Lung (tissue), 12 donors: Measurements from ENCODE around the gene BTNL9. TPM values are rescaled to one million over a fixed set of nuclear protein-coding genes. Genes with fewer than 3 reads are reported as not detected.
A peak's percentile ranks its signal among the peaks of the same experiment; 100 is the strongest.
"Not testable (repeated sequence)": the region's sequence is repeated elsewhere in the genome, so short reads cannot be mapped to it uniquely, and the experiment has no call there.

Experiments
- ATAC-seq: fragments of 200-7000 bp; cut with Tn5 transposase; one replicate; pipeline ENCODE4 v1.9.1; 2020; ENCODE audit warnings: moderate number of reproducible peaks; ENCODE audit not compliant: insufficient read depth, low FRiP score
- DNase-seq, 3 donors: peaks; one replicate each; pipeline ENCODE4 v3.0.0-alpha.2; 2013 to 2017
- H3K27ac ChIP-seq, 2 donors: one replicate each; pipeline ENCODE4 v1.5.1; 2013; ENCODE audit warnings: mild to moderate bottlenecking in 2 of 2, moderate library complexity in 2 of 2, control low read depth in 1 of 2, inconsistent platforms in 1 of 2, low read depth in 1 of 2, low read length in 1 of 2
- H3K27me3 ChIP-seq, 3 donors: one replicate each; pipeline ENCODE4 v1.5.1; 2013; ENCODE audit warnings: low read length in 2 of 3; ENCODE audit not compliant: control insufficient read depth in 3 of 3, insufficient read depth in 3 of 3
- H3K36me3 ChIP-seq, 4 donors: one replicate each; pipeline ENCODE4 v1.5.1; 2013; ENCODE audit warnings: low read length in 4 of 4, mild to moderate bottlenecking in 1 of 4, moderate library complexity in 1 of 4; ENCODE audit not compliant: control insufficient read depth in 4 of 4, insufficient read depth in 4 of 4
- H3K4me1 ChIP-seq, 5 donors: one replicate each; pipeline ENCODE4 v1.5.1; 2013; ENCODE audit warnings: low read length in 5 of 5, mild to moderate bottlenecking in 2 of 5, moderate library complexity in 1 of 5; ENCODE audit not compliant: control insufficient read depth in 5 of 5, insufficient read depth in 5 of 5
- H3K4me3 ChIP-seq: one replicate; pipeline ENCODE4 v1.5.1; 2013; ENCODE audit warnings: mild to moderate bottlenecking, control low read depth, moderate library complexity
- H3K9ac ChIP-seq, 2 donors: one replicate each; pipeline ENCODE4 v1.5.1; 2013; ENCODE audit warnings: low read length in 2 of 2, control low read depth in 1 of 2; ENCODE audit not compliant: insufficient read depth in 1 of 2
- H3K9me3 ChIP-seq, 4 donors: one replicate each; pipeline ENCODE4 v1.5.1; 2013; ENCODE audit warnings: low read length in 3 of 4, mild to moderate bottlenecking in 1 of 4, moderate library complexity in 1 of 4; ENCODE audit not compliant: control insufficient read depth in 4 of 4, insufficient read depth in 3 of 4
- WGBS, 2 donors: extraction: QIAGEN DNeasy Blood & Tissue Kit; methylation state at CpG; one replicate each; pipeline ENCODE4 v1.1.7; 2013; 5-methylcytosine and 5-hydroxymethylcytosine counted together
- polyA plus RNA-seq, 2 donors: library from polyadenylated mRNA; stranded (reverse); fragments of 200-250 nt; gene quantifications; one replicate each; pipeline ENCODE4 v1.2.1, GENCODE V29; 2013
- total RNA-seq, 2 donors: library from RNA; depleted of rRNA in 1 of 2; stranded (reverse); fragments of >200 nt in 1 of 2; gene quantifications; one replicate each; pipeline ENCODE4 v1.2.1, GENCODE V29; 2014 to 2021
- TF ChIP-seq, protein P1 (sequence below): IDR thresholded peaks from 2 replicates; pipeline ENCODE4 v1.5.1; 2012; ENCODE audit warnings: mild to moderate bottlenecking; ENCODE audit errors: control extremely low read depth, extremely low read depth
- donor health status: control.
- donor health status: control.
- donor health status: Bipolar disorder and iron deficiency.
- donor health status: healthy.
- donor health status: DM: yes; HTN: yes; CAD: no.

BTNL9 gene
- total and polyA plus RNA-seq, 4 donors, result 23.5 to 73.1 (median 62.3) TPM

DNA sequence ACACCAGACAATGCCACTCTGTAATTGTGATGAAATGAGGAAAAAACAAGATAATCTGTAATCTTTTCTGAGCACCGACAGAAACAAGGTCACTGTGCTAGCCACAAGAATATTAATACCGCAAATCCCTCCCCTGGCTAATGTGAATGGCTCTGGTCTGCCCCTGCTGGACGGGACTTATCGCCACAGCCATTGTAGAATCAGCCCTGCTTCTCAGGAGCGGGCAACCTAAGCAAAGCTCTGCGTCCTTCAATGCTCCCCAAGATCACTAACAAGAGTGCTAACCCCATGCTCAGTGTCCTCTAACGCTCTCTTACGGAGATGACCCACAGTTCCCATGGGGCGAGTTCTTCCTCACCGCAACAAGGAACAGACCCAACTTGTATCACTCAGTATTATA lies 48.2 kb downstream of the BTNL9 start:
- H3K4me3 ChIP-seq, result no peak overlapping the region
- no peaks in the 10 kb centered on the region for H3K36me3 ChIP-seq
- TF ChIP-seq, protein P1, sequence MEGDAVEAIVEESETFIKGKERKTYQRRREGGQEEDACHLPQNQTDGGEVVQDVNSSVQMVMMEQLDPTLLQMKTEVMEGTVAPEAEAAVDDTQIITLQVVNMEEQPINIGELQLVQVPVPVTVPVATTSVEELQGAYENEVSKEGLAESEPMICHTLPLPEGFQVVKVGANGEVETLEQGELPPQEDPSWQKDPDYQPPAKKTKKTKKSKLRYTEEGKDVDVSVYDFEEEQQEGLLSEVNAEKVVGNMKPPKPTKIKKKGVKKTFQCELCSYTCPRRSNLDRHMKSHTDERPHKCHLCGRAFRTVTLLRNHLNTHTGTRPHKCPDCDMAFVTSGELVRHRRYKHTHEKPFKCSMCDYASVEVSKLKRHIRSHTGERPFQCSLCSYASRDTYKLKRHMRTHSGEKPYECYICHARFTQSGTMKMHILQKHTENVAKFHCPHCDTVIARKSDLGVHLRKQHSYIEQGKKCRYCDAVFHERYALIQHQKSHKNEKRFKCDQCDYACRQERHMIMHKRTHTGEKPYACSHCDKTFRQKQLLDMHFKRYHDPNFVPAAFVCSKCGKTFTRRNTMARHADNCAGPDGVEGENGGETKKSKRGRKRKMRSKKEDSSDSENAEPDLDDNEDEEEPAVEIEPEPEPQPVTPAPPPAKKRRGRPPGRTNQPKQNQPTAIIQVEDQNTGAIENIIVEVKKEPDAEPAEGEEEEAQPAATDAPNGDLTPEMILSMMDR, result no peak
- DNase-seq, result peak in 1 of 3 donors; percentile 3
- ATAC-seq, result no peak
- WGBS, 2 donors, result 64 to 68% methylated on average over 10 of the region's 10 CpGs
- H3K27me3 ChIP-seq, result peaks cover 0 to 36% (median 0%) of the 10 kb centered on the region in 3 donors
- no peaks in the 10 kb centered on the region for H3K9me3 ChIP-seq
- no peaks in the 10 kb centered on the region for H3K4me1 ChIP-seq
- no peak overlapping the region for H3K27ac ChIP-seq
- H3K9ac ChIP-seq, result no peak overlapping the region

DNA sequence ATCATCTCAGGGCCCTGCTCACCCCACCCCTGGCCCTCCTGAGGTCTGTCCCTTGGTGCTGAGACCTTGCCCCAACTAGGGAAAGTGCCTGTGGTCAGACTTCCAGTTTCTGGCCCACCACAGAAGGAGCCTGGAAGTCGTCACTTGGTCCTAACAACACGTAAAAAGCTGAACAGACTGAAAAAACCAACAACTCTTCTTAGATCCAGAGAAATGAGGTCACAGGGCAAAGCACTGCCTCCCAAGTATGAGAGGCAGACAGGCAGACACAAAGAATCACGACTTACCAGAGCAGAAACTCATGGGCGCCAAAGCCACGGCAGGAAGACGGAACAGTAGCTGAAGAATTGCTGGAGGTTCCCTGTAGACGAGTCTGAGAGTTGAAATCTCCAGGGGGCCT lies 52.4 kb downstream of the BTNL9 start:
- Histone ChIP-seq H3K4me3 (no peak overlapping the region), H3K9me3 (no peaks in the 10 kb centered on the region), H3K4me1 (no peaks in the 10 kb centered on the region), H3K36me3 (no peaks in the 10 kb centered on the region), H3K27ac (no peak overlapping the region), H3K9ac (no peak overlapping the region), H3K27me3 (peaks cover 0 to 6% (median 0%) of the 10 kb centered on the region in 3 donors)
- WGBS, 2 donors, result 67 to 78% methylated on average over 7 of the region's 7 CpGs
- ATAC-seq (no peak), DNase-seq (no peak)
- TF ChIP-seq, protein P1, result no peak

DNA sequence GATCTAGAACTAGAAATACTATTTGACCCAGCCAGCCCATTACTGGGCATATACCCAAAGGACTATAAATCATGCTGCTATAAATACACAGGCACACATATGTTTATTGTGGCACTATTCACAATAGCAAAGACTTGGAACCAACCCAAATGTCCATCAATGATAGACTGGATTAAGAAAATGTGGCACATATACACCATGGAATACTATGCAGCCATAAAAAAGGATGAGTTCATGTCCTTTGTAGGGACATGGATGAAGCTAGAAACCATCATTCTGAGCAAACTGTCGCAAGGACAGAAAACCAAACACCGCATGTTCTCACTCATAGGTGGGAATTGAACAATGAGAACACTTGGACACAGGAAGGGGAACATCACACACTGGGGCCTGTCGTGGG lies 55.1 kb downstream of the BTNL9 start:
- H3K9me3 ChIP-seq, H3K9ac ChIP-seq, ATAC-seq, H3K4me3 ChIP-seq, DNase-seq, H3K27ac ChIP-seq, H3K36me3 ChIP-seq, H3K4me1 ChIP-seq: not testable (repeated sequence)
- 45 to 80% methylated on average over 1 to 3 of the region's 3 CpGs for WGBS, 2 donors
- H3K27me3 ChIP-seq, result peaks cover 9 to 19% (median 16%) of the 10 kb centered on the region in 3 donors

DNA sequence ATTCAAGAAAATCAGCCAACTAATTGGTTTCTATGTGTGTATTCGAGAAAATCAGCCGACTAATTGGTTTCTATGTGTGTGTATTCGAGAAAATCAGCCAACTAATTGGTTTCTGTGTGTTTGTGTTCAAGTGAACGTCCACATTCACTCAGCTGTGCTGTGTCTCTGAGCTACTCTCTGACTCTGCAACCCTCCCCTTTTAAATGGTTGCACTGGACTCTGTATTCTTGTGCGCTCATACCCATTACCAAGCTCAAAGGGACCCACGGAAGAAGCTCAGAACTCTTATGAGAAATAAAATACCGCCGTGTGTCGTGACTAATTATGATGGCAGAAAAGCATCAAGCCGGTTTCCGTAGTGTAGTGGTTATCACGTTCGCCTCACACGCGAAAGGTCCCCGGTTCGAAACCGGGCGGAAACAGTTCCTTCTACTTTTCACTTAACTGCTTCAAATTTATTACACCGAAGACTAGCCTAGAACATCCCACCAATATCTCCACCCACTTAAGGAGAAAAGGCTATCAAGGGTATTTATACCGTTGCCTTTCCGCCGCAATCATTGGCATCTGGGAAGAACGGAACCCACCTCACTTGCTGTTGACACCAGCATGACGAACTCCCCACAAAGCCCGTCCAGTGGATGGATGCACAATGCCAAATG lies 56.8 kb downstream of the BTNL9 start:
- WGBS, 2 donors, result no CpG with 5 or more reads among the region's 26 CpGs
- not testable (repeated sequence) for ATAC-seq, H3K27ac ChIP-seq, H3K4me3 ChIP-seq, H3K4me1 ChIP-seq, H3K9ac ChIP-seq, H3K36me3 ChIP-seq, DNase-seq
- Histone ChIP-seq H3K27me3 (peaks cover 9 to 21% (median 17%) of the 10 kb centered on the region in 3 donors), H3K9me3 (peaks cover 0 to 11% (median 0%) of the 10 kb centered on the region in 4 donors)

DNA sequence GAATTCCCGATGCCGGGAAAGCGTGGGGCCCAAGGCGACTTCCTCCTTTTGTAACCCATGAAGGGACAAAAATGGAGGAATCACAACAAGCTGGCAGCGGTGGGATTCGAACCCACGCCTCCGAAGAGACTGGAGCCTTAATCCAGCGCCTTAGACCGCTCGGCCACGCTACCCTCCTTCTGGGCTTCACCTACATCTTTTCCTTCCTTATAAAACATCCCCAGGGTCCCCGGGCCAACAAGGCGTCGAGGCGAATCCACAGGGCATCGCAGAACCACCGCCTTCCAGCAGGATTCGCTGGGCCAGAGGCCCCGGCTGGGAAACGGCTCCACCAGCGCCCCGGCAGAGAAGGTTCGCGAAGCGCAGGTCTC lies 57.3 kb downstream of the BTNL9 start:
- H3K4me3 ChIP-seq, ATAC-seq, H3K4me1 ChIP-seq, DNase-seq, H3K27ac ChIP-seq, H3K36me3 ChIP-seq, H3K9ac ChIP-seq: not testable (repeated sequence)
- Histone ChIP-seq H3K9me3 (peaks cover 0 to 11% (median 0%) of the 10 kb centered on the region in 4 donors), H3K27me3 (peaks cover 9 to 21% (median 17%) of the 10 kb centered on the region in 3 donors)
- WGBS, 2 donors, result no CpG with 5 or more reads among the region's 26 CpGs

DNA sequence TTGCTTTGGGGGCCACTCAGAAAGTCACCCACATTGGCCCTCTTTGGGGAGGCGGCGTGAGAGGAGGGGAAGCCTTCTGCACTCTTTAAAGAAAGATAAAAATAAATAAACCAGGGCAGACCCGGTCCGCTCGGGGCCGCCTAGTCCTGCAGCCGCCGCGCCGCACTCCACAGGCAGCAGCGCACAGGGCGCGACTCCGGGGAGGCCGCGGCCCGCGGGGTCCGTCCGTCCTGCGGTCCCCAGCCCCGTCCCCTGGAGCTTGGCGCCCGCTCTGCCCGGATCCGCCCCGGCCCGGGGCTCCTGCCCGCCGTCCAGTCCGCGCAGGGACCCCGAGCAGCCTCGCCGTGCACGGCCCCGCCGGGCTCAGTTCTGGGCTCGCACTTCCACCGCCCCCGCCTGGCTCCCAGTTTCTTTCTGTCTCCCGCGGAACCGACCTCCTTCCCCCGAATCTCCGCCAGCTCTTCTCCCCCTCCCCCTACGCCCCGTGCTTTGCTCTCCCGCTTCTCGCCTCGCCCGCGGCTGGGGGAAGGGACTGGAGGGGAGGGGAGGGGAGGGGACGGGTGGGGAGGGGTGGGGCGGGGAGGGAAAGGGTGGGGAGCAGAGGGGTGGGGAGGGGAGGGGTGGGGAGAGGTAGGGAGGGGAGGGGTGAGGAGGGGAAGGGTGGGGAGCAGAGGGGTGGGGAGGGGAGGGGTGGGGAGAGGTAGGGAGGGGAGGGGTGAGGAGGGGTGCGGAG lies 57.9 kb downstream of the BTNL9 start:
- Histone ChIP-seq H3K27me3 (peaks cover 9 to 21% (median 17%) of the 10 kb centered on the region in 3 donors), H3K9me3 (peaks cover 0 to 11% (median 0%) of the 10 kb centered on the region in 4 donors)
- H3K4me3 ChIP-seq, DNase-seq, H3K36me3 ChIP-seq, H3K4me1 ChIP-seq, H3K27ac ChIP-seq, ATAC-seq, H3K9ac ChIP-seq: not testable (repeated sequence)
- WGBS, 2 donors, result no CpG with 5 or more reads among the region's 56 CpGs
